Neural cell (in vitro differentiated cells): ENCODE measurements around the gene MAGI1.

Experiments
- EP300 ChIP-seq: fragments of 450-650 bp; conservative IDR thresholded peaks from 2 replicates; pipeline ENCODE4 v1.6.1; 2014; ENCODE audit warnings: antibody characterized with exemption, mild to moderate bottlenecking, moderate library complexity; ENCODE audit not compliant: poor library complexity, severe bottlenecking
- SMC3 ChIP-seq: fragments of 450-650 bp; conservative IDR thresholded peaks from 2 replicates; pipeline ENCODE4 v1.6.1; 2014; ENCODE audit warnings: antibody characterized with exemption, mild to moderate bottlenecking, moderate library complexity; ENCODE audit not compliant: poor library complexity
- TAF1 ChIP-seq: IDR thresholded peaks from 2 replicates; pipeline ENCODE4 v1.6.1; 2012; ENCODE audit warnings: low read depth
- TF ChIP-seq, protein P1 (sequence below): IDR thresholded peaks from 2 replicates; pipeline ENCODE4 v1.6.1; 2012; ENCODE audit warnings: borderline replicate concordance
- TF ChIP-seq, protein P2 (sequence below): fragments of 450-650 bp; IDR thresholded peaks from 2 replicates; pipeline ENCODE4 v1.5.1; 2014; ENCODE audit warnings: antibody characterized with exemption, mild to moderate bottlenecking, moderate library complexity; ENCODE audit not compliant: poor library complexity, severe bottlenecking

DNA sequence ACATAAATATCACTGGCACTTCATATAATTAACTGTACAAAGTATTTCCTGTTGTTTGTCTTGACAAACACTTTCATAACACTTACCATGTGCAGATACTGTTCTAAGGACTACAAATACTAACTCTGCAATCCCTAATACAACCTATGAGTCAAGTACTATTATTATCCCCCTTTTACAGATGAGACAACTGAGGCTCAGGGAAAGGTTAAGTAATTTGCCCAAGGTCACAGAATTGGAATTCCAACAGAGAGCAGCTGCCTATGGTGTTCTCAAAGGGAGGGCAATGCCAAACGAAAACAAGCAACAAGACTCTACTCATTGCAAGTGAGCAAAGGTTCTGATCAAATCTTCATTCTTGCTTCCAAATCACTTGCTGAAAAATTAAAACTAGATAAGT, 85.9 kb downstream of the MAGI1 start:
- TF ChIP-seq, protein P1, sequence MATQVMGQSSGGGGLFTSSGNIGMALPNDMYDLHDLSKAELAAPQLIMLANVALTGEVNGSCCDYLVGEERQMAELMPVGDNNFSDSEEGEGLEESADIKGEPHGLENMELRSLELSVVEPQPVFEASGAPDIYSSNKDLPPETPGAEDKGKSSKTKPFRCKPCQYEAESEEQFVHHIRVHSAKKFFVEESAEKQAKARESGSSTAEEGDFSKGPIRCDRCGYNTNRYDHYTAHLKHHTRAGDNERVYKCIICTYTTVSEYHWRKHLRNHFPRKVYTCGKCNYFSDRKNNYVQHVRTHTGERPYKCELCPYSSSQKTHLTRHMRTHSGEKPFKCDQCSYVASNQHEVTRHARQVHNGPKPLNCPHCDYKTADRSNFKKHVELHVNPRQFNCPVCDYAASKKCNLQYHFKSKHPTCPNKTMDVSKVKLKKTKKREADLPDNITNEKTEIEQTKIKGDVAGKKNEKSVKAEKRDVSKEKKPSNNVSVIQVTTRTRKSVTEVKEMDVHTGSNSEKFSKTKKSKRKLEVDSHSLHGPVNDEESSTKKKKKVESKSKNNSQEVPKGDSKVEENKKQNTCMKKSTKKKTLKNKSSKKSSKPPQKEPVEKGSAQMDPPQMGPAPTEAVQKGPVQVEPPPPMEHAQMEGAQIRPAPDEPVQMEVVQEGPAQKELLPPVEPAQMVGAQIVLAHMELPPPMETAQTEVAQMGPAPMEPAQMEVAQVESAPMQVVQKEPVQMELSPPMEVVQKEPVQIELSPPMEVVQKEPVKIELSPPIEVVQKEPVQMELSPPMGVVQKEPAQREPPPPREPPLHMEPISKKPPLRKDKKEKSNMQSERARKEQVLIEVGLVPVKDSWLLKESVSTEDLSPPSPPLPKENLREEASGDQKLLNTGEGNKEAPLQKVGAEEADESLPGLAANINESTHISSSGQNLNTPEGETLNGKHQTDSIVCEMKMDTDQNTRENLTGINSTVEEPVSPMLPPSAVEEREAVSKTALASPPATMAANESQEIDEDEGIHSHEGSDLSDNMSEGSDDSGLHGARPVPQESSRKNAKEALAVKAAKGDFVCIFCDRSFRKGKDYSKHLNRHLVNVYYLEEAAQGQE: no peak
- TF ChIP-seq, protein P2, sequence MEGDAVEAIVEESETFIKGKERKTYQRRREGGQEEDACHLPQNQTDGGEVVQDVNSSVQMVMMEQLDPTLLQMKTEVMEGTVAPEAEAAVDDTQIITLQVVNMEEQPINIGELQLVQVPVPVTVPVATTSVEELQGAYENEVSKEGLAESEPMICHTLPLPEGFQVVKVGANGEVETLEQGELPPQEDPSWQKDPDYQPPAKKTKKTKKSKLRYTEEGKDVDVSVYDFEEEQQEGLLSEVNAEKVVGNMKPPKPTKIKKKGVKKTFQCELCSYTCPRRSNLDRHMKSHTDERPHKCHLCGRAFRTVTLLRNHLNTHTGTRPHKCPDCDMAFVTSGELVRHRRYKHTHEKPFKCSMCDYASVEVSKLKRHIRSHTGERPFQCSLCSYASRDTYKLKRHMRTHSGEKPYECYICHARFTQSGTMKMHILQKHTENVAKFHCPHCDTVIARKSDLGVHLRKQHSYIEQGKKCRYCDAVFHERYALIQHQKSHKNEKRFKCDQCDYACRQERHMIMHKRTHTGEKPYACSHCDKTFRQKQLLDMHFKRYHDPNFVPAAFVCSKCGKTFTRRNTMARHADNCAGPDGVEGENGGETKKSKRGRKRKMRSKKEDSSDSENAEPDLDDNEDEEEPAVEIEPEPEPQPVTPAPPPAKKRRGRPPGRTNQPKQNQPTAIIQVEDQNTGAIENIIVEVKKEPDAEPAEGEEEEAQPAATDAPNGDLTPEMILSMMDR: no peak
- TF ChIP-seq EP300 (no peak), SMC3 (no peak), TAF1 (no peak)
